A673 (cell line): ENCODE results near the gene ANKRD12. TPM values are rescaled to one million over a fixed set of nuclear protein-coding genes. Genes with fewer than 3 reads are reported as not detected.

ENCODE experiments used
- BruUV-seq: library from RNA; stranded (reverse); fragments of 400-500 nt; replicated peaks from 2 replicates; lab custom pipeline; 2021; lab: Mats Ljungman, UMichigan
- CTCF ChIA-PET: fragments of 300-600 bp; sonication (Branson Sonifier 250); formaldehyde crosslinking; loops from one replicate; lab custom pipeline; 2022; ENCODE audit warnings: antibody characterized with exemption; lab: Charles Lee
- POLR2A ChIA-PET: fragments of 300-600 bp; sonication (Branson Sonifier 250); formaldehyde crosslinking; loops from one replicate; lab custom pipeline; 2022; ENCODE audit warnings: antibody characterized with exemption; ENCODE audit not compliant: low non-redundant PET; lab: Charles Lee
- DNase-seq: peaks from one replicate; pipeline ENCODE4 v3.0.0-alpha.2; 2015; ENCODE audit warnings: low spot score
- H3K27ac ChIP-seq: fragments of 200-600 bp; sonication (generic); 2 replicates; pipeline ENCODE4 v1.5.1; 2016; ENCODE audit warnings: mixed run types, low read depth, mild to moderate bottlenecking, mixed read lengths, antibody characterized with exemption, low read length; ENCODE audit not compliant: poor library complexity, severe bottlenecking
- H3K27me3 ChIP-seq: fragments of 200-600 bp; sonication (generic); replicated peaks from 2 replicates; pipeline ENCODE4 v1.6.1; 2017; ENCODE audit warnings: mixed run types, low read depth, mild to moderate bottlenecking, mixed read lengths, antibody characterized with exemption, low read length; ENCODE audit not compliant: insufficient read depth, poor library complexity
- H3K36me3 ChIP-seq: fragments of 200-600 bp; sonication (generic); 2 replicates; pipeline ENCODE4 v1.6.1; 2016; ENCODE audit warnings: mixed run types, mild to moderate bottlenecking, mixed read lengths, antibody characterized with exemption, low read length; ENCODE audit not compliant: insufficient read depth, poor library complexity, severe bottlenecking
- H3K4me1 ChIP-seq: fragments of 200-600 bp; sonication (generic); 2 replicates; pipeline ENCODE4 v1.6.1; 2017; ENCODE audit warnings: mixed run types, mild to moderate bottlenecking, mixed read lengths, antibody characterized with exemption, low read length; ENCODE audit not compliant: insufficient read depth, poor library complexity, severe bottlenecking
- H3K4me3 ChIP-seq: fragments of 200-600 bp; sonication (generic); 2 replicates; pipeline ENCODE4 v1.5.1; 2016; ENCODE audit warnings: low read depth, mixed run types, mild to moderate bottlenecking, mixed read lengths, low read length; ENCODE audit not compliant: poor library complexity, severe bottlenecking
- H3K9me3 ChIP-seq: fragments of 200-600 bp; sonication (generic); 2 replicates; pipeline ENCODE4 v1.6.1; 2016; ENCODE audit warnings: mixed run types, low read depth, mild to moderate bottlenecking, mixed read lengths, antibody characterized with exemption, low read length; ENCODE audit not compliant: poor library complexity, severe bottlenecking
- CTCF ChIP-seq: fragments of 300-800, 200-600 bp; sonication (generic); conservative IDR thresholded peaks from 2 replicates; pipeline ENCODE4 v1.5.1; 2017; ENCODE audit warnings: low read depth, mild to moderate bottlenecking, antibody characterized with exemption, low read length, moderate library complexity, mixed read lengths
- EZH2 ChIP-seq: fragments of 200-600 bp; sonication (generic); IDR thresholded peaks from 2 replicates; pipeline ENCODE4 v1.6.1; 2017; ENCODE audit warnings: borderline replicate concordance, low read depth, mild to moderate bottlenecking, mixed read lengths, antibody characterized with exemption, low read length; ENCODE audit not compliant: poor library complexity, severe bottlenecking
- intact Hi-C: fragments of 100-400 bp; cut with micrococcal nuclease; formaldehyde crosslinking; loops from one replicate; pipeline ENCODE4 v1.10.0; 2022; ENCODE audit not compliant: unreplicated experiment
- total RNA-seq: library from RNA; stranded (reverse); gene quantifications from 2 replicates; pipeline ENCODE4 v1.2.3, GENCODE V29; 2021

Gene ANKRD12
- total RNA-seq, 1 experiment from 2014 or later, result 24.2 TPM

- intact Hi-C loops, result loop anchor here (1.0 to 5.0 kb wide), 2 partner anchors 34 to 355 kb away; partner anchors contain the start of gene ANKRD12
- no peak for TF ChIP-seq EZH2
- no peak for TF ChIP-seq CTCF
- H3K27me3 ChIP-seq, result no peaks in the 10 kb centered on the region
- DNase-seq, result no peak
- ChIA-PET POLR2A (no interaction called here), CTCF (interaction anchor here (0.7 kb wide), 1 partner anchor 28 kb away, joined by 6 read pairs; no protein-coding TSS in a partner anchor)
- H3K27ac ChIP-seq, result peak overlapping the region; percentile 93
- H3K36me3 ChIP-seq, result no peaks in the 10 kb centered on the region
- no peaks in the 10 kb centered on the region for H3K9me3 ChIP-seq
- peaks cover 32% of the 10 kb centered on the region for H3K4me1 ChIP-seq
- H3K4me3 ChIP-seq, result peak overlapping the region; percentile 68
- TSS peak; percentile 89 for BruUV-seq
These were observed 34.7 kb upstream of the ANKRD12 start for GRCh38 chr18:9101730-9102507.

GRCh38 chr18:9102508-9103375 lies 33.8 kb upstream of the ANKRD12 start, which contains the start of gene NDUFV2:
NDUFV2 (plus strand) TSS chr18:9102699; CDS start chr18:9102744, 45 bp downstream.
- Histone ChIP-seq H3K4me1 (peaks cover 36% of the 10 kb centered on the region), H3K27me3 (no peaks in the 10 kb centered on the region), H3K27ac (peak within 1 kb of the TSS; percentile 93), H3K9me3 (no peaks in the 10 kb centered on the region), H3K4me3 (peak within 1 kb of the TSS; percentile 68), H3K36me3 (no peaks in the 10 kb centered on the region)
- TF ChIP-seq EZH2 (no peak), CTCF (no peak)
- no TSS peak for BruUV-seq
- intact Hi-C loops, result loop anchor here (1.0 to 5.0 kb wide), 2 partner anchors 34 to 355 kb away; partner anchors contain the start of gene ANKRD12
- CTCF ChIA-PET, result no interaction called here
- DNase-seq, result peak; percentile 98
- POLR2A ChIA-PET, result interaction anchor here (0.7 kb wide), 1 partner anchor 26 kb away, joined by 4 read pairs; no protein-coding TSS in a partner anchor

- BruUV-seq, result TSS peak; percentile 41
- no peaks in the 10 kb centered on the region for H3K9me3 ChIP-seq
These were observed 33.2 kb upstream of the ANKRD12 start for GRCh38 chr18:9103376-9103873.

More at GRCh38 chr18:9103376-9103873, 33.2 kb upstream of the ANKRD12 start:
- Histone ChIP-seq H3K4me1 (peaks cover 36% of the 10 kb centered on the region), H3K36me3 (no peaks in the 10 kb centered on the region), H3K4me3 (peak overlapping the region; percentile 68), H3K27me3 (no peaks in the 10 kb centered on the region), H3K27ac (peak overlapping the region; percentile 93)
- TF ChIP-seq CTCF, result 0 out of 2 replicates have a peak, but pooled peaks have one; percentile 19
- no peak for TF ChIP-seq EZH2
- DNase-seq, result no peak
- ChIA-PET CTCF (no interaction called here), POLR2A (interaction anchor here (0.7 kb wide), 1 partner anchor 26 kb away, joined by 4 read pairs; no protein-coding TSS in a partner anchor)
- intact Hi-C loops, result loop anchor here (5.0 kb wide), 1 partner anchor 356 kb away; no protein-coding TSS in a partner anchor
